GM12864 (cell line): Measurements from ENCODE around the gene SLC36A4.

Experiments
- DNase-seq: peaks from one replicate; pipeline ENCODE4 v3.0.0-alpha.2; 2011; ENCODE audit warnings: low read depth
- H3K4me3 ChIP-seq: 2 replicates; pipeline ENCODE4 v1.5.1; 2011; ENCODE audit warnings: mild to moderate bottlenecking, low read depth, low read length, control low read depth
- CTCF ChIP-seq: IDR thresholded peaks from 2 replicates; pipeline ENCODE4 v1.5.1; 2011; ENCODE audit warnings: low read depth, mild to moderate bottlenecking, moderate library complexity, low read length, control low read depth, inconsistent platforms; ENCODE audit errors: missing control alignments

The SLC36A4 gene

GRCh38 chr11:93100211-93100610, 97.6 kb downstream of the SLC36A4 start:
- H3K4me3 ChIP-seq: no peak overlapping the region
- TF ChIP-seq CTCF: no peak
- no peak for DNase-seq

- no peak for TF ChIP-seq CTCF
- H3K4me3 ChIP-seq: no peak overlapping the region
- DNase-seq: no peak
Observed at GRCh38 chr11:93099806-93100205, 98.0 kb downstream of the SLC36A4 start.
